ENCODE data around the gene OSGEPL1. TPM values are rescaled to one million over a fixed set of nuclear protein-coding genes. Genes with fewer than 3 reads are reported as not detected.

OSGEPL1 gene
- total RNA-seq, 3 donors from 2014 or later (not counting 1 experiment from before 2014, with no cell fraction given): 5.6 to 10.2 (median 8.5) TPM

- H3K4me1 ChIP-seq (ENCODE audit: control insufficient read depth, insufficient read depth, low read length): peaks cover 10% of the 10 kb centered on the region
- 0% methylated on average over 17 of the region's 17 CpGs for WGBS (ENCODE audit: insufficient coverage)
- peaks cover 2% of the 10 kb centered on the region for H3K36me3 Mint-ChIP-seq
- H3K9me3 Mint-ChIP-seq: no peaks in the 10 kb centered on the region
- H3K27me3 ChIP-seq (ENCODE audit: control insufficient read depth, insufficient read depth, low read length): no peaks in the 10 kb centered on the region
- intact Hi-C loops (cut with micrococcal nuclease): loop anchor here (5.0 to 10.0 kb wide), 4 partner anchors 106 to 1099 kb away; partner anchors contain the start of genes GLS, MFSD6 and NEMP2
- H3K4me1 Mint-ChIP-seq: peaks cover 46 to 64% of the 10 kb centered on the region in 2 donors
- ATAC-seq (peak; percentile 1 to 13 (median 3)), DNase-seq (peak in 1 of 2 donors; percentile 63)
- H3K36me3 ChIP-seq (ENCODE audit: control insufficient read depth, insufficient read depth, low read length): peaks cover 25% of the 10 kb centered on the region
- peak overlapping the region; percentile 92 for H3K4me3 Mint-ChIP-seq
- H3K27ac Mint-ChIP-seq: peak overlapping the region; percentile 96 to 97
- H3K27me3 Mint-ChIP-seq (ENCODE audit: low read depth in 2 of 2): no peaks in the 10 kb centered on the region
- no peaks in the 10 kb centered on the region for H3K9me3 ChIP-seq (ENCODE audit: control insufficient read depth, insufficient read depth, low read length)
- TF ChIP-seq CTCF (IDR thresholded peaks at IDR 0.05): no peak
- H3K4me3 ChIP-seq (ENCODE audit: low read length): peak overlapping the region; percentile 87
- H3K27ac ChIP-seq (ENCODE audit: low read length): peak overlapping the region; percentile 98
These were observed 20.9 kb upstream of the OSGEPL1 start for GRCh38 chr2:189783451-189783926.

- Histone ChIP-seq H3K27me3 (ENCODE audit: control insufficient read depth, insufficient read depth, low read length) (no peaks in the 10 kb centered on the region), H3K27ac (ENCODE audit: low read length) (peak overlapping the region; percentile 98), H3K4me1 (ENCODE audit: control insufficient read depth, insufficient read depth, low read length) (peaks cover 10% of the 10 kb centered on the region), H3K36me3 (ENCODE audit: control insufficient read depth, insufficient read depth, low read length) (peaks cover 30% of the 10 kb centered on the region), H3K4me3 (ENCODE audit: low read length) (no peak overlapping the region), H3K9me3 (ENCODE audit: control insufficient read depth, insufficient read depth, low read length) (no peaks in the 10 kb centered on the region)
- H3K9me3 Mint-ChIP-seq: no peaks in the 10 kb centered on the region
- peak overlapping the region; percentile 96 to 97 for H3K27ac Mint-ChIP-seq
- DNase-seq (peak in 1 of 2 donors; percentile 8), ATAC-seq (no peak)
- intact Hi-C loops (cut with micrococcal nuclease): loop anchor here (5.0 to 10.0 kb wide), 4 partner anchors 105 to 1100 kb away; partner anchors contain the start of genes GLS, MFSD6 and NEMP2
- peak overlapping the region; percentile 68 for H3K4me3 Mint-ChIP-seq
- peaks cover 51 to 63% of the 10 kb centered on the region in 2 donors for H3K4me1 Mint-ChIP-seq
- peaks cover 7% of the 10 kb centered on the region for H3K36me3 Mint-ChIP-seq
- no peaks in the 10 kb centered on the region for H3K27me3 Mint-ChIP-seq (ENCODE audit: low read depth in 2 of 2)
- WGBS (ENCODE audit: insufficient coverage): 49% methylated on average over 3 of the region's 4 CpGs
- TF ChIP-seq CTCF (IDR thresholded peaks at IDR 0.05): no peak
These were observed 19.7 kb upstream of the OSGEPL1 start for GRCh38 chr2:189782221-189782671.

GRCh38 chr2:189772212-189772611 lies 9.6 kb upstream of the OSGEPL1 start:
- intact Hi-C loops (cut with micrococcal nuclease): no loop called here
- H3K4me3 Mint-ChIP-seq: no peak overlapping the region
- WGBS (ENCODE audit: insufficient coverage): 100% methylated on average over 1 of the region's 1 CpG

More at GRCh38 chr2:189772212-189772611, 9.6 kb upstream of the OSGEPL1 start:
- no peak overlapping the region for H3K27ac ChIP-seq (ENCODE audit: low read length)
- no peaks in the 10 kb centered on the region for H3K27me3 Mint-ChIP-seq (ENCODE audit: low read depth in 2 of 2)
- peaks cover 77% of the 10 kb centered on the region for H3K36me3 ChIP-seq (ENCODE audit: control insufficient read depth, insufficient read depth, low read length)
- peaks cover 0 to 4% of the 10 kb centered on the region in 2 donors for H3K4me1 Mint-ChIP-seq
- no peak for DNase-seq
- no peak for ATAC-seq
- H3K27ac Mint-ChIP-seq: peak overlapping the region in 1 of 2 donors; percentile 26
- H3K4me1 ChIP-seq (ENCODE audit: control insufficient read depth, insufficient read depth, low read length): no peaks in the 10 kb centered on the region
- H3K9me3 Mint-ChIP-seq: no peaks in the 10 kb centered on the region
- H3K9me3 ChIP-seq (ENCODE audit: control insufficient read depth, insufficient read depth, low read length): no peaks in the 10 kb centered on the region
- H3K4me3 ChIP-seq (ENCODE audit: low read length): no peak overlapping the region
- H3K36me3 Mint-ChIP-seq: no peaks in the 10 kb centered on the region
- H3K27me3 ChIP-seq (ENCODE audit: control insufficient read depth, insufficient read depth, low read length): no peaks in the 10 kb centered on the region
- no peak for TF ChIP-seq CTCF (IDR thresholded peaks at IDR 0.05)

Data from natural killer cell (primary cell).